Naive thymus-derived CD8-positive, alpha-beta T cell (primary cell): ENCODE measurements around the gene NXN. TPM values are rescaled to one million over a fixed set of nuclear protein-coding genes. Genes with fewer than 3 reads are reported as not detected.
"Not testable (repeated sequence)": the region's sequence is repeated elsewhere in the genome, so short reads cannot be mapped to it uniquely, and the experiment has no call there.

Source experiments
- ATAC-seq, 2 donors: fragments of 150-1000 bp; cut with Tn5 transposase in 1 of 2; sonication (Bioruptor Pico), chemical (Tn5 transposase) in 1 of 2; 1 replicate in 1 of 2; 2 replicates in 1 of 2; pipeline ENCODE4 v1.10.0; 2021; ENCODE audit warnings: mild to moderate bottlenecking in 2 of 2, moderate library complexity in 2 of 2
- POLR2A ChIA-PET: fragments of 350-600 bp; sonication (Branson Sonifier 250); formaldehyde crosslinking; loops from one replicate; lab custom pipeline; 2021; ENCODE audit warnings: antibody characterized with exemption; lab: Charles Lee
- DNase-seq, 10 donors: peaks; one replicate each; pipeline versions ENCODE4 v3.0.0 to v3.0.0-alpha.2; 2020 to 2022
- H3K27ac Mint-ChIP-seq, 10 donors: one replicate each; pipeline ENCODE4 v1.8.0; 2020 to 2022; ENCODE audit warnings: mild to moderate bottlenecking in 10 of 10, mixed read lengths in 10 of 10, moderate library complexity in 4 of 10, inconsistent platforms in 1 of 10
- H3K27me3 Mint-ChIP-seq, 5 donors: one replicate each; pipeline ENCODE4 v1.8.0; 2021 to 2022; ENCODE audit warnings: mixed read lengths in 5 of 5
- H3K36me3 Mint-ChIP-seq, 3 donors: one replicate each; pipeline ENCODE4 v1.8.0; 2020 to 2022; ENCODE audit warnings: mixed read lengths in 3 of 3, mild to moderate bottlenecking in 2 of 3, inconsistent platforms in 1 of 3
- H3K4me1 Mint-ChIP-seq, 4 donors: one replicate each; pipeline ENCODE4 v1.8.0; 2021 to 2022; ENCODE audit warnings: mixed read lengths in 4 of 4
- H3K4me3 Mint-ChIP-seq, 10 donors: one replicate each; pipeline ENCODE4 v1.8.0; 2020 to 2022; ENCODE audit warnings: mild to moderate bottlenecking in 10 of 10, mixed read lengths in 10 of 10, moderate library complexity in 6 of 10, inconsistent platforms in 1 of 10
- H3K9me3 Mint-ChIP-seq, 9 donors: one replicate each; pipeline ENCODE4 v1.8.0; 2020 to 2022; ENCODE audit warnings: mixed read lengths in 9 of 9, mild to moderate bottlenecking in 3 of 9, inconsistent platforms in 1 of 9, moderate library complexity in 1 of 9
- polyA plus RNA-seq, 3 donors: library from polyadenylated mRNA; unstranded; fragments of 300-500 nt; fragmentation: Illumina TruSeq; gene quantifications; one replicate each; pipeline ENCODE4 v1.2.3, GENCODE V29; 2021
- total RNA-seq, 8 experiments: library from RNA in 2 of 8; stranded (reverse) in 2 of 8; gene quantifications; one replicate each; pipeline ENCODE4 v1.2.3 and lab custom pipeline; 2021 to 2026

Gene NXN
- total and polyA plus RNA-seq, 5 experiments from 2014 or later: 0.06 to 0.85 (median 0.49) TPM

DNA sequence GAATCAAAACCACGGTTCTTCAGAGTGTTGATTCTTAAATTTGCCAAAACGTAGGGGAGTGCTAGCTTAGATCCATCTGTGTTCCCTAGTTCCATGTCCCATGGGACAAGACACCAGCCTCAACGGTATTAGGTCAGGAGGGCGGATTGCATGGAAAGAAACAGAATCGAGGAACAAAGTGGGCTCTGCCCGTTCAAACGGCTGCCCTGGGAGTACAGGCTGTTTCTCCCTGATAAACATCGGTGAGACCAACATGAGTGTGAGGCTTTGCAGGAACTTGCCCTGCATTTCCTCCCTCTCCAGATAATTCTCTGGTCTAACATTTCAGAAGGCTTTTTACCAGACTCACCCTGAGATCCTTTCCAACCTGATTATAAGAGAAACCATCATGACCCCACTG, 115.3 kb downstream of the NXN start:
- POLR2A ChIA-PET: no interaction called here
- H3K27me3 Mint-ChIP-seq: peaks cover 9 to 46% (median 33%) of the 10 kb centered on the region in 5 donors

DNA sequence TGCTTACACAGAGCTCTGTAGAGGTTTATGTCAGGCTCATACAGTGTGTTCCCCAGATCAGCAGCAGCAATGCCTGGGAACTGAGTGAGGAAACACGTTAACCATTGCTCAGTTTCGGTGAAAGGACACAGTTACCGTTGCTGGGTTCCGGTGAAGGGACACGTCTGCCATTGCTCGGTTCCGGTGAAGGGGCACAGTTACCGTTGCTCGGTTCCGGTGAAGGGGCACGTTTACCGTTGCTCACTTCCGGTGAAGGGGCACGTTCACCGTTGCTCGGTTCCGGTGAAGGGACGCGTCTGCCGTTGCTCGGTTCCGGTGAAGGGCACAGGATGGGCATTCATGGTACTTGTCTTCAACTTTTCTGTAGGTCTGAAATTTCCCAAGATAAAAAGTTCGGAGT, 115.7 kb downstream of the NXN start:
- Mint-ChIP-seq H3K9me3 (no peaks in the 10 kb centered on the region), H3K27ac (peak overlapping the region in 2 of 10 donors; percentile 57 to 60)

More for the DNA sequence above, 115.3 kb downstream of the NXN start:
- DNase-seq (no peak), ATAC-seq (no peak)
- Mint-ChIP-seq H3K4me1 (no peaks in the 10 kb centered on the region), H3K36me3 (no peaks in the 10 kb centered on the region), H3K4me3 (peak overlapping the region in 3 of 10 donors; percentile 19 to 53 (median 42)), H3K27ac (peak overlapping the region in 2 of 10 donors; percentile 57 to 60), H3K9me3 (no peaks in the 10 kb centered on the region)

DNA sequence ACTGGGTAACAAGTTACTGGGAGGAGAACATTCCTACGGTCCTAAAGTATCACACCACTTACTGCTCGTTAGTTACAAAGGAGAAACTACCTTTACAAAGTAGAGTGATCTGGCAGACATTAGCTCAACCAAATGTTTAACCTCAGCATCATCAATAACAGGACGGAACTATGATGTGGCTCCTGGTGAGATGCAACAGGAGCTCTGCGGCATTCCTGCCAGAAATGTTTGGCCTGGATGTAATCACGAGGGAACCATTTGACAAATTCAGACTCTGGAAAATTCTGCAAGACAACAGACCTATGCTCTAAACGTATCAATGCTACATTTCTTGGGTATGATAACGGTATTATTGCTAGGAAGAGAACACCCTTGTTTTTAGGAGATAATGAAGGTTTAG, 117.0 kb downstream of the NXN start:
- DNase-seq (no peak), ATAC-seq (no peak)
- H3K27me3 Mint-ChIP-seq: peaks cover 5 to 29% (median 22%) of the 10 kb centered on the region in 5 donors
- no peak overlapping the region for H3K4me3 Mint-ChIP-seq
- H3K4me1 Mint-ChIP-seq: no peaks in the 10 kb centered on the region
- H3K27ac Mint-ChIP-seq: peak overlapping the region in 1 of 10 donors; percentile 34
- H3K36me3 Mint-ChIP-seq: no peaks in the 10 kb centered on the region
- POLR2A ChIA-PET: no interaction called here
- no peaks in the 10 kb centered on the region for H3K9me3 Mint-ChIP-seq

More for the DNA sequence above, 115.7 kb downstream of the NXN start:
- no peak for DNase-seq
- Mint-ChIP-seq H3K36me3 (no peaks in the 10 kb centered on the region), H3K4me1 (no peaks in the 10 kb centered on the region), H3K27me3 (peaks cover 9 to 42% (median 29%) of the 10 kb centered on the region in 5 donors), H3K4me3 (peak overlapping the region in 3 of 10 donors; percentile 19 to 53 (median 42))
- POLR2A ChIA-PET: no interaction called here
- no peak for ATAC-seq

DNA sequence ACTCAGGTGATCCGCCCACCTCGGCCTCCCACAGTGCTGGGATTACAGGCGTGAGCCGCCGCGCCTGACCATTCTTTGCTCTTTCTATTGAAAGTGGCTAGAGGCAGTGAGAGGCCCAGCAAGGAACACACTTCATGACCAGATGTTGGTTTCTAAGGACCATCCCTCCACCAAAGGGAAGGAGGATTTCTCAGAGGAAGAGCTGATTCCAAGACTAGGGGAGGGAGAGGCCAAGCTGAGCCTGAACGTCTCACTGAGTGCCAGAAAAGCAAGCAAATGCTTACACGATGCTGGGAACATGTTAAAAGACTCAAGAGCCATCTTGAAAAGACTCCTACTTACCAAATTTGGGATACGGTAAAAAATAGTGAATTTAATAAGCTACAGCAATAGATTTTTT, 118.2 kb downstream of the NXN start:
- H3K4me1 Mint-ChIP-seq: no peaks in the 10 kb centered on the region
- POLR2A ChIA-PET: no interaction called here
- peaks cover 3 to 27% (median 24%) of the 10 kb centered on the region in 5 donors for H3K27me3 Mint-ChIP-seq
- ATAC-seq (no peak), DNase-seq (no peak)
- no peaks in the 10 kb centered on the region for H3K36me3 Mint-ChIP-seq
- no peaks in the 10 kb centered on the region for H3K9me3 Mint-ChIP-seq
- no peak overlapping the region for H3K27ac Mint-ChIP-seq
- no peak overlapping the region for H3K4me3 Mint-ChIP-seq

DNA sequence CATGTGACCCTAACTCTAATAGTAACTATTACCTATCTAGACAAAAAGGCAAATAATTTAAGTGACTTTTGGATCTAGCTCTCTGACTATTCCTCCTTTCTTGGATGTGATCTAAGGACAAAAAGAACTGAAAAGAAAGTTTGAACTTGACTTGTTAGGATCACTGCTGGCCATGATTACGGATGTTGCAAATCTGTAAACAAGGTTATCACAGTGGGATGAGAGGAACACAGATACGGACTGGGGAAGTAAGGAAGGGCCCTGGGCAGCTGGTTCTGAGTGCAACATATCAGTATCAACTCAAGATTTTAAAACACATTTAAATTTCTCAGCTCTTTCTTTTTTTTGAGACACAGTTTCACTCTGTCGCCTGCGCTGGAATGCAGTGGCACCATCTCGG, 118.8 kb downstream of the NXN start:
- Mint-ChIP-seq H3K36me3 (no peaks in the 10 kb centered on the region), H3K27ac (no peak overlapping the region), H3K27me3 (peaks cover 3 to 22% (median 21%) of the 10 kb centered on the region in 5 donors), H3K4me3 (no peak overlapping the region), H3K9me3 (no peaks in the 10 kb centered on the region), H3K4me1 (no peaks in the 10 kb centered on the region)
- DNase-seq (no peak), ATAC-seq (no peak)
- POLR2A ChIA-PET: no interaction called here

DNA sequence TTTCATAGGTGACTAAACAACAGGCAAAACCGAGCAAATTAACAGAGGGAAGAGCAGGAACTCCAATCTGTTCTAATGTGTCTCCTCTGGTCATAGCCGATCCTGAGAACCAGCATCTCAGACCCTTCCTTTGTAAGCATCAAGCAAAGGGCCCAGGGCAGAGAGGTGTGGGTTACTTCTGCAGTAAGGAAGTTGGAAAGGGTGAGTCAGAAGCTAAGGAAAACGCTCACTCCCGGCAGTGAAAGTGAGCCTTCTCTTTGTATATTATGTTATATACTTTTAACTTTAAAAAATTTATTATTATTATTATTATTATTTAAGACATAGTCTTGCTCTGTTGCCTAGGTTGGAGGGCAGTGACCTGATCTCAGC, 119.8 kb downstream of the NXN start:
- no peaks in the 10 kb centered on the region for H3K36me3 Mint-ChIP-seq
- POLR2A ChIA-PET: no interaction called here

DNA sequence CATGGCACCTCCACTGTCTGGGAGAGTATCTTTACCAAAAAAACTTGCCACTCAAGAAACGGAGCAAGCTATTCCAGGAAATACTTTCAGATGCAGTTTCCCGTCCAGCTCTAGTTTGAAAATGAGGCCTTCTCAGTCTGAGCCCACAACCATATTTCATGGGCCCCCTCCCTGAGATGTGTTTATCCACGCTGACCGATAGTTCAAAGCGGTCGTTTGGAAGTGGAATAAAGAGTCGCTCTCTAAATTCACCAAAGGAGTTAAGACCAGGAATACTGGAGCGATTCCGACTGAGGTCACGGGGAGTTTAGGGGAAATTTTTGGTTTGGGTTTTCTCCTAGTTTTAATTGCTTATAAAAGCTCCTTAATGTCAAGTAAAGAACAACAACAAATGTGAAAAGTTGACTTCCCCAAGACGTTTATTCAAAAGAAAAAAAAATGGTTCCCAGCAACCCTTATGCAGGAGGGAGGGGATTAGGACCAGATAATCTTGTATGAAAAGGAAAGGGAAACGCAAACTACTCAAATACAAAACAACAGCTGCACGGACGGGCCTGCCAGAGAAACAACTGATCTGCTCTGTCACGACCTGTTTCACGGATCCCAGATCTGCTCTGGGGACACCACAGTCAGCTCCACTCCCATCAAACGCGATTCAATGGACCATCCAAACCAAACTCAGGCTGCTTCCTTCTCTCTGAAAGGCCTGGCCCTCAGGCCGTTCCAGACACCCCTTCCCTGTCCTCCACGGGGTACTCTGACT, 120.3 kb downstream of the NXN start:
- H3K4me1 Mint-ChIP-seq: no peaks in the 10 kb centered on the region
- DNase-seq (no peak), ATAC-seq (no peak)
- no peak overlapping the region for H3K4me3 Mint-ChIP-seq
- H3K36me3 Mint-ChIP-seq: no peaks in the 10 kb centered on the region
- POLR2A ChIA-PET: no interaction called here
- no peaks in the 10 kb centered on the region for H3K9me3 Mint-ChIP-seq
- peak overlapping the region in 1 of 10 donors; percentile 51 for H3K27ac Mint-ChIP-seq
- H3K27me3 Mint-ChIP-seq: peaks cover 2 to 16% (median 11%) of the 10 kb centered on the region in 5 donors

More for the DNA sequence above, 119.8 kb downstream of the NXN start:
- no peak for ATAC-seq
- no peaks in the 10 kb centered on the region for H3K9me3 Mint-ChIP-seq
- DNase-seq: no peak
- no peak overlapping the region for H3K4me3 Mint-ChIP-seq
- peaks cover 3 to 21% (median 13%) of the 10 kb centered on the region in 5 donors for H3K27me3 Mint-ChIP-seq
- no peaks in the 10 kb centered on the region for H3K4me1 Mint-ChIP-seq
- H3K27ac Mint-ChIP-seq: peak overlapping the region in 1 of 10 donors; percentile 51

DNA sequence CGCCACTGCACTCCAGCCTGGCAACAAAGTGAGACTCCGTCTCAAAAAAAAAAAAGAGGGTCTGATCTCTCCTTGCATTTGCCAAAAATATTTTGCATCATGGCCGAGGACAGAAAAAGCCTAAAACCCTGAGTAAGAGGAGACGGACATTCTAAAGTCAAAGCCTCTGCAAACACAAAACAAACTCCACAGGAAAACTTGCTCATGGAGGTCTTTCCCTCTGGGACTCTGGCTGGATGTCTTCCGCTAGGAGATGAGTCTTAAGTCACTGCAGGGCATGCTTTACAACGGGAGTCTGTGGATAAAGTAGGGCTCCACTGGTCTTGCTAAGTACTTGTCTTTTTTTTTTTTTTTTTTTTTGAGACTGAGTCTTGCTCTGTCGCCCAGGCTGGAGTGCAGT, 123.4 kb downstream of the NXN start:
- DNase-seq (no peak), ATAC-seq (no peak)
- peak overlapping the region in 1 of 10 donors; percentile 62 for H3K27ac Mint-ChIP-seq
- H3K27me3 Mint-ChIP-seq: peaks cover 2 to 14% (median 10%) of the 10 kb centered on the region in 5 donors
- no peaks in the 10 kb centered on the region for H3K9me3 Mint-ChIP-seq
- POLR2A ChIA-PET: no interaction called here
- no peaks in the 10 kb centered on the region for H3K4me1 Mint-ChIP-seq
- no peaks in the 10 kb centered on the region for H3K36me3 Mint-ChIP-seq
- H3K4me3 Mint-ChIP-seq: no peak overlapping the region

DNA sequence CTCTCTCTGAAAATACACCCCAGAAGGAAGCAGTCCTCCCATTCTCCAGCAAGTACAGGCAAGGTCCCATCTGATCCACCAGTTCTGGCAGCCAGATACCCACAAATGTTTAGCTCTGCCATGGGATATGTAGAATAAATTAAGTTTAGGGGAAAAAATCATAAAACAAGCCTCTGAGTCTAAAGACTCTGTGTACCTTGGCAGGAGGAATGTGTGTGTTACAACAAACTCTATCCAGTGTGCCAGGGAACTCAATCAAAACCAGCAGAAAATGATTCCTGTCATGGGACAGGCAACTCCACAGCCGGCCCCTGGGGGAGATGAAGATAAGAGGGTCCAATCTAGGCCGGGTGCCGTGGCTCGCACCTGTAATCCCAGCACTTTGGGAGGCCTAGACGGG, 124.0 kb downstream of the NXN start:
- Mint-ChIP-seq H3K4me1 (no peaks in the 10 kb centered on the region), H3K36me3 (no peaks in the 10 kb centered on the region), H3K9me3 (no peaks in the 10 kb centered on the region), H3K27me3 (peaks cover 2 to 17% (median 13%) of the 10 kb centered on the region in 5 donors), H3K4me3 (no peak overlapping the region), H3K27ac (no peak overlapping the region)
- POLR2A ChIA-PET: no interaction called here
- ATAC-seq (no peak), DNase-seq (no peak)

DNA sequence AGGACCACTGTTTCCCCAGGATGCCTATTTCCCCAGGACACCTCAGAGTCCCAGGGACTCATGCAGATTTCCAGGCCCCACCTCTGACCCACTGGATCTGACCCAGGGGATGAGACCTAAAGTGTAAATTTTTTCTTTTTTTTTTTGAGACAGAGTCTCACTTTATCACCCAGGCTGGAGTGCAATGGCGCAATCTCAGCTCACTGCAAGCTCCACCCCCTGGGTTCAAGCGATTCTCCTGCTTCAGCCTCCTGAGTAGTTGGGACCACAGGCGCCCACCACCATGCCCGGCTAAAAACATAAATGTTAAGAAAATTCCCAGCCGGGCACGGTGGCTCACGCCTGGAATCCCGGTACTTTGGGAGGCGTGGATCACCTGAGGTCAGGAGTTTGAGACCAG, 126.7 kb downstream of the NXN start:
- POLR2A ChIA-PET, ATAC-seq, H3K27ac Mint-ChIP-seq, H3K36me3 Mint-ChIP-seq, H3K4me3 Mint-ChIP-seq, DNase-seq, H3K4me1 Mint-ChIP-seq, H3K9me3 Mint-ChIP-seq: not testable (repeated sequence)
- H3K27me3 Mint-ChIP-seq: peaks cover 4 to 39% (median 17%) of the 10 kb centered on the region in 5 donors

DNA sequence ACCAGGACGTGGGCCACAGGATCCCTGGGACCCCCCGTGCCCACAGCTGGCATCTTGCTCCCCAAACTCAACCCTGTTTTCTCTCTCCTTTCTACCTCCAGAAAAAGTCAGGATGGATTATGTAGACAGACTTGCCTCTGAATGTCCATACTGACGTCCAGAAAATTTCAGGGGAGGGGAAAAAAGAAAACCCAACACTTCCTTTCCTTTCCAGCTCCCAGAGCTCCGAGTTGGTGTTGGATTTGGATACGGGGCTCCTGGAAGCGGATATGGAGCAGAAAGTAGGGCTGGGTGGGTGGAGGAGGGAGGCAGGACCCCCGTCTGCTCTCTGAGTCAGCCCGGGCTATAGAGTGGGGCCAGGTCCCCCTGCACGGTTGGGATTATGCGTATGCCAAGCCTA, 127.2 kb downstream of the NXN start:
- POLR2A ChIA-PET: no interaction called here
- H3K9me3 Mint-ChIP-seq: no peaks in the 10 kb centered on the region
- H3K4me1 Mint-ChIP-seq: peaks cover 0 to 1% (median 0%) of the 10 kb centered on the region in 4 donors
- H3K4me3 Mint-ChIP-seq: no peak overlapping the region
- no peak for DNase-seq
- peaks cover 7 to 44% (median 21%) of the 10 kb centered on the region in 5 donors for H3K27me3 Mint-ChIP-seq
- no peak for ATAC-seq
- no peak overlapping the region for H3K27ac Mint-ChIP-seq
- no peaks in the 10 kb centered on the region for H3K36me3 Mint-ChIP-seq

DNA sequence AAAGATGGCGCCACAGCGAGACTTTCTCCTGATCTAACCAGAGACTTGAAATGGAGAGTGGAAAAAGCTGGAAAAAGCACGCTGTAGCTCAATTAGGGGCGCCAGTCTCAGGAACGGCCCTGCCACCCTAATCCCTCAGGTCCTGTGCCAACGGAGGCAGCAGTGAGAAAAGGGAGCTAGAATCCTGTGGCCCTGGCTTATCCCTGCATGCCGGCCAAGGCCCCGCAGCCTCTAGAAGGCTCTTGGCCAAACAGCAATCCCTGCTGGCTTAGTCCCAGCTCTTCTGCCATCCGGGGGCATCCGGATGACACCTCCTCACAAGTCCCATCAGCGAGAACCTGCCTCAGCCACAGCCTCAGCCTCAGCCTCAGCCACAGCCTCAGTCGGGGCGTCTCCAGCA, 127.7 kb downstream of the NXN start:
- DNase-seq (no peak), ATAC-seq (no peak)
- H3K4me1 Mint-ChIP-seq: peaks cover 0 to 6% (median 3%) of the 10 kb centered on the region in 4 donors
- POLR2A ChIA-PET: no interaction called here
- no peaks in the 10 kb centered on the region for H3K9me3 Mint-ChIP-seq
- H3K36me3 Mint-ChIP-seq: no peaks in the 10 kb centered on the region
- no peak overlapping the region for H3K27ac Mint-ChIP-seq
- H3K27me3 Mint-ChIP-seq: peaks cover 10 to 48% (median 25%) of the 10 kb centered on the region in 5 donors
- no peak overlapping the region for H3K4me3 Mint-ChIP-seq

DNA sequence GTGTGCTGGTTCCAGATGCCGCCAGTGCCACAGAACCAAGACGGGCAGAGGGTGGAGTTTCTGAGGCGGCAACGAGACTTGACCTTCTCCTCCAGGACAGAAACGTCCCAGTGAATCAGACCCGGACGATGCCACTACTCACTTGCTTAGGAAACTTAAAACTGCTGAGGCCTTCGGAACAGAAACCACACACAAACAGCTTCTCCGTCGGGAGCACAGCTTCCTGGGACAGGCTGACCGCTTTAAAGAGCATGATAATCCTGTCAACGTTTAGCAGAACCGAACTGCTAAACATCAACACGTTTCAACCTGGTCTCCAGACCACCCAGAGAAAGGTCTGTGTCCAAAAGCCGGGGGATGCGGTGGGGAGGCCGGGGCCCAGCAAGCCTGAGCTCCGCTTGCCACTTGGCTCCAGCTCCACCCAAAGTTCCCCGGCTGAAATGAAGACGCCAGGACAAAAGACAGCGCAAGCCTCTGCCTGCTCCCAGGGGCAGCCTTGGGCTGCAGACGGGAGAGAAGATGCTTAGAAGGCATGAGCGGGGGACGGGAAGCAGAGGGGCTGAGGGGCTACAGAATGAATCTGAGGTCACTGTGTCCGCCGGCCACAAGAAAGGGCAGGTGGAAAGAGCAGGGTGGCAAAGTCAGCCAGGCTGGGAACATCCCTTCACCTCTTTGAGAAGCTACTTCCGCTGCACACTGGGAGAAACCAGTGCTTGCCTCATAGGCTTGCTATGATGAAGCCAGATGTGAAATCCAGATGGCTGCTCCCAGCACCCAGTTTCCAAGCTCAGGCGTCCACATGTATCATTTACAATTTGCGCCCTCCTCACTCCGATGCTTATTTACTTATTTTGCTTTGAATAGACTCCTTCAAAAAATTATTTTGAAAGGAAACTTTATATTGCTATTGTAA, 128.5 kb downstream of the NXN start:
- no peak overlapping the region for H3K27ac Mint-ChIP-seq
- H3K4me1 Mint-ChIP-seq: peaks cover 2 to 12% (median 9%) of the 10 kb centered on the region in 4 donors
- no peaks in the 10 kb centered on the region for H3K9me3 Mint-ChIP-seq
- ATAC-seq (no peak), DNase-seq (no peak)
- POLR2A ChIA-PET: no interaction called here
- no peak overlapping the region for H3K4me3 Mint-ChIP-seq
- H3K27me3 Mint-ChIP-seq: peaks cover 15 to 56% (median 28%) of the 10 kb centered on the region in 5 donors
- H3K36me3 Mint-ChIP-seq: no peaks in the 10 kb centered on the region
